IMR-90 (cell line): ENCODE data around the gene LINC00305.

ENCODE experiments used
- BHLHE40 ChIP-seq: fragments of 150-350 bp; IDR thresholded peaks from 2 replicates; pipeline ENCODE4 v1.6.1; 2016; ENCODE audit warnings: mild to moderate bottlenecking, low read depth, low read length
- CEBPB ChIP-seq: IDR thresholded peaks from 2 replicates; pipeline ENCODE4 v1.6.1; 2012; ENCODE audit warnings: low read depth, low read length, improper control_type of control experiment
- CHD1 ChIP-seq: IDR thresholded peaks from 2 replicates; pipeline ENCODE4 v1.6.1; 2012; ENCODE audit warnings: low read depth, low read length, improper control_type of control experiment
- CTCF ChIP-seq: conservative IDR thresholded peaks from 2 replicates; pipeline ENCODE4 v1.5.1; 2012; ENCODE audit warnings: mild to moderate bottlenecking, low read depth, low read length, improper control_type of control experiment
- ELK1 ChIP-seq: fragments of 150-350 bp; IDR thresholded peaks from 2 replicates; pipeline ENCODE4 v1.6.1; 2016; ENCODE audit warnings: low read depth, mild to moderate bottlenecking, low read length, moderate library complexity, borderline replicate concordance
- MAFK ChIP-seq: IDR thresholded peaks from 2 replicates; pipeline ENCODE4 v1.6.1; 2012; ENCODE audit warnings: low read depth, low read length, improper control_type of control experiment
- MAZ ChIP-seq: IDR thresholded peaks from 2 replicates; pipeline ENCODE4 v1.6.1; 2012; ENCODE audit warnings: low read depth, mild to moderate bottlenecking, low read length, improper control_type of control experiment, moderate library complexity, borderline replicate concordance
- MXI1 ChIP-seq: IDR thresholded peaks from 2 replicates; pipeline ENCODE4 v1.6.1; 2012; ENCODE audit warnings: low read depth, mild to moderate bottlenecking, low read length, moderate library complexity, borderline replicate concordance
- POLR2A ChIP-seq: IDR thresholded peaks from 2 replicates; pipeline ENCODE4 v1.6.1; 2012; ENCODE audit warnings: mild to moderate bottlenecking, low read depth, low read length
- RAD21 ChIP-seq: IDR thresholded peaks from 2 replicates; pipeline ENCODE4 v1.6.1; 2012; ENCODE audit warnings: low read length, improper control_type of control experiment
- RCOR1 ChIP-seq: IDR thresholded peaks from 2 replicates; pipeline ENCODE4 v1.6.1; 2012; ENCODE audit warnings: mild to moderate bottlenecking, low read length, improper control_type of control experiment; ENCODE audit not compliant: insufficient replicate concordance
- RFX5 ChIP-seq: IDR thresholded peaks from 2 replicates; pipeline ENCODE4 v1.8.0; 2012; ENCODE audit warnings: low read depth, mild to moderate bottlenecking, low read length, moderate library complexity
- SMC3 ChIP-seq: fragments of 150-350 bp; IDR thresholded peaks from 2 replicates; pipeline ENCODE4 v1.6.1; 2016; ENCODE audit warnings: low read depth, mild to moderate bottlenecking, antibody characterized with exemption, low read length, moderate library complexity

- TF ChIP-seq CTCF (no peak), MAFK (no peak), POLR2A (no peak), MAZ (no peak), RAD21 (no peak), MXI1 (no peak), SMC3 (no peak), ELK1 (no peak), RCOR1 (no peak), RFX5 (no peak), CEBPB (no peak), CHD1 (no peak), BHLHE40 (no peak)
Observed at GRCh38 chr18:64110692-64111480, 38.0 kb downstream of the LINC00305 start.
